ENCODE data around the gene MRPL41.
"Not testable (repeated sequence)": the region's sequence is repeated elsewhere in the genome, so short reads cannot be mapped to it uniquely, and the experiment has no call there.

MRPL41 gene

GRCh38 chr9:137592767-137593166 lies 41.1 kb downstream of the MRPL41 start:
- no peak for DNase-seq (ENCODE audit: low read depth)
- H3K4me3 ChIP-seq (ENCODE audit: low read depth, low read length) = no peak overlapping the region
- in situ Hi-C loops (cut with HindIII; ENCODE audit: low sequenced_read_pairs) = no loop called here
- no peak for TF ChIP-seq CTCF (IDR thresholded peaks at IDR 0.05; ENCODE audit: low read depth, low read length, missing control alignments)

GRCh38 chr9:137593176-137593575 lies 41.5 kb downstream of the MRPL41 start:
- H3K4me3 ChIP-seq (ENCODE audit: low read depth, low read length) = no peak overlapping the region
- no peak for TF ChIP-seq CTCF (IDR thresholded peaks at IDR 0.05; ENCODE audit: low read depth, low read length, missing control alignments)
- in situ Hi-C loops (cut with HindIII; ENCODE audit: low sequenced_read_pairs) = no loop called here

GRCh38 chr9:137596577-137596976 lies 44.9 kb downstream of the MRPL41 start:
- in situ Hi-C loops (cut with HindIII; ENCODE audit: low sequenced_read_pairs); DNase-seq (ENCODE audit: low read depth); H3K4me3 ChIP-seq (ENCODE audit: low read depth, low read length): not testable (repeated sequence)

More at GRCh38 chr9:137593176-137593575, 41.5 kb downstream of the MRPL41 start:
- no peak for DNase-seq (ENCODE audit: low read depth)

- H3K4me3 ChIP-seq (ENCODE audit: low read depth, low read length) = no peak overlapping the region
- no peak for TF ChIP-seq CTCF (IDR thresholded peaks at IDR 0.05; ENCODE audit: low read depth, low read length, missing control alignments)
- in situ Hi-C loops (cut with HindIII; ENCODE audit: low sequenced_read_pairs) = no loop called here
- DNase-seq (ENCODE audit: low read depth) = no peak
Observed at GRCh38 chr9:137598943-137599342, 47.3 kb downstream of the MRPL41 start.
